Measurements from ENCODE around the gene AHI1.

The AHI1 gene

GRCh38 chr6:135514706-135515105 is 17.2 kb upstream of the AHI1 start (continued):
- TF ChIP-seq, protein P1, sequence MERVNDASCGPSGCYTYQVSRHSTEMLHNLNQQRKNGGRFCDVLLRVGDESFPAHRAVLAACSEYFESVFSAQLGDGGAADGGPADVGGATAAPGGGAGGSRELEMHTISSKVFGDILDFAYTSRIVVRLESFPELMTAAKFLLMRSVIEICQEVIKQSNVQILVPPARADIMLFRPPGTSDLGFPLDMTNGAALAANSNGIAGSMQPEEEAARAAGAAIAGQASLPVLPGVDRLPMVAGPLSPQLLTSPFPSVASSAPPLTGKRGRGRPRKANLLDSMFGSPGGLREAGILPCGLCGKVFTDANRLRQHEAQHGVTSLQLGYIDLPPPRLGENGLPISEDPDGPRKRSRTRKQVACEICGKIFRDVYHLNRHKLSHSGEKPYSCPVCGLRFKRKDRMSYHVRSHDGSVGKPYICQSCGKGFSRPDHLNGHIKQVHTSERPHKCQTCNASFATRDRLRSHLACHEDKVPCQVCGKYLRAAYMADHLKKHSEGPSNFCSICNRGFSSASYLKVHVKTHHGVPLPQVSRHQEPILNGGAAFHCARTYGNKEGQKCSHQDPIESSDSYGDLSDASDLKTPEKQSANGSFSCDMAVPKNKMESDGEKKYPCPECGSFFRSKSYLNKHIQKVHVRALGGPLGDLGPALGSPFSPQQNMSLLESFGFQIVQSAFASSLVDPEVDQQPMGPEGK (tag by site-specific recombination; IDR thresholded peaks at IDR 0.05), result no peak

DNA sequence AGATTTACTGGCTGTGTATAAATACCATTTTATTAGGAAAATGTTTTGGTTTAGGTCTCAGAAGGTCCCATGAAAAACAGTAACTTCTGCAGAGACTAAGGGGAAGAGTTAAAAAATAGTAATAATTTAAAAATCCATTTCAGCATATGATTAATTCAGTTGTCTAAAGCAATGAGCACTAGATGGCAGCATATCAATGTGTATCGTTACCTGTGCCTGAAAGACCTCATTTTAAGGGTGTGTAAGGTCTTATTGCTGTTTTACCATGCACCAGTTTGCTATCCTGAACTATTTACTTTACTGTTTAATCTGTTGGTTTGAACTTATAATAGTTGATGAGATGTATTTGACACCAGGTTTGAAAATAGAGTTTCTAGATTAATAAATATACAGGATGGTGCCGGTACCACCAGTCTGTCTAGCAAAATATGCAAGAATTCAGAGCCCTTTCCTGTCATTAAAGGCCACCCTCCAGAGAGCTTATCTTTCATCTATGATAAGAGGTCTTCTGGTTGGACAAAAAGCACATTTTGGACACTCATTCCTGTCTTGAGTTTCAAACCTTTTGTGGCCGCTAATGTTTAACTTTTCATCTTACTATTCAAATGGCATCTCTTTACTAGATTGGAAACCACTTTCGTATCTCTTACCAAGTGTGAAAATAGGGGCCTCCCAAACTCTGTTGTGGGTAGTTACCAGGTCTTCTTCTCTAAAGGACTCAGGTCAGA is 8.9 kb upstream of the AHI1 start:
- Histone ChIP-seq H3K36me3 (ENCODE audit: control insufficient read depth in 2 of 2, insufficient read depth in 1 of 2, low read length in 2 of 2) (no peaks in the 10 kb centered on the region), H3K27ac (ENCODE audit: extremely low read depth, low read depth, low read length) (no peak overlapping the region), H3K9me3 (ENCODE audit: control insufficient read depth, insufficient read depth, low read depth, low read length) (no peaks in the 10 kb centered on the region), H3K4me1 (ENCODE audit: control insufficient read depth, insufficient read depth, low read length) (peaks cover 3% of the 10 kb centered on the region; the same call in 1 of the 2 replicates), H3K4me3 (ENCODE audit: low read depth, low read length) (no peak overlapping the region)
- POLR2A ChIA-PET, result no interaction called here
- CTCF ChIA-PET, result interaction anchor here (0.6 to 4.6 kb wide), 23 partner anchors 9 to 815 kb away, joined by 3 to 42 read pairs (median 4); partner anchors contain the start of gene AHI1
- no peak for TF ChIP-seq ZNF146 (tag by site-specific recombination; IDR thresholded peaks at IDR 0.05)
- TF ChIP-seq, protein P2, sequence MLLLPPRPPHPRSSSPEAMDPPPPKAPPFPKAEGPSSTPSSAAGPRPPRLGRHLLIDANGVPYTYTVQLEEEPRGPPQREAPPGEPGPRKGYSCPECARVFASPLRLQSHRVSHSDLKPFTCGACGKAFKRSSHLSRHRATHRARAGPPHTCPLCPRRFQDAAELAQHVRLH (tag by site-specific recombination; IDR thresholded peaks at IDR 0.05), result no peak
- TF ChIP-seq ZBTB1 (tag by site-specific recombination; IDR thresholded peaks at IDR 0.05), result no peak
- TF ChIP-seq ZNF654 (tag by site-specific recombination; IDR thresholded peaks at IDR 0.05; ENCODE audit: low read depth), result peak; percentile 84
- TF ChIP-seq, protein P3, sequence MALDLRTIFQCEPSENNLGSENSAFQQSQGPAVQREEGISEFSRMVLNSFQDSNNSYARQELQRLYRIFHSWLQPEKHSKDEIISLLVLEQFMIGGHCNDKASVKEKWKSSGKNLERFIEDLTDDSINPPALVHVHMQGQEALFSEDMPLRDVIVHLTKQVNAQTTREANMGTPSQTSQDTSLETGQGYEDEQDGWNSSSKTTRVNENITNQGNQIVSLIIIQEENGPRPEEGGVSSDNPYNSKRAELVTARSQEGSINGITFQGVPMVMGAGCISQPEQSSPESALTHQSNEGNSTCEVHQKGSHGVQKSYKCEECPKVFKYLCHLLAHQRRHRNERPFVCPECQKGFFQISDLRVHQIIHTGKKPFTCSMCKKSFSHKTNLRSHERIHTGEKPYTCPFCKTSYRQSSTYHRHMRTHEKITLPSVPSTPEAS (tag by site-specific recombination; IDR thresholded peaks at IDR 0.05), result peak; percentile 78
- TF ChIP-seq ZBTB20 (tag by site-specific recombination; IDR thresholded peaks at IDR 0.05), result no peak
- no peak for TF ChIP-seq ZNF16 (tag by site-specific recombination; IDR thresholded peaks at IDR 0.05; ENCODE audit: low read depth)
- TF ChIP-seq, protein P4, sequence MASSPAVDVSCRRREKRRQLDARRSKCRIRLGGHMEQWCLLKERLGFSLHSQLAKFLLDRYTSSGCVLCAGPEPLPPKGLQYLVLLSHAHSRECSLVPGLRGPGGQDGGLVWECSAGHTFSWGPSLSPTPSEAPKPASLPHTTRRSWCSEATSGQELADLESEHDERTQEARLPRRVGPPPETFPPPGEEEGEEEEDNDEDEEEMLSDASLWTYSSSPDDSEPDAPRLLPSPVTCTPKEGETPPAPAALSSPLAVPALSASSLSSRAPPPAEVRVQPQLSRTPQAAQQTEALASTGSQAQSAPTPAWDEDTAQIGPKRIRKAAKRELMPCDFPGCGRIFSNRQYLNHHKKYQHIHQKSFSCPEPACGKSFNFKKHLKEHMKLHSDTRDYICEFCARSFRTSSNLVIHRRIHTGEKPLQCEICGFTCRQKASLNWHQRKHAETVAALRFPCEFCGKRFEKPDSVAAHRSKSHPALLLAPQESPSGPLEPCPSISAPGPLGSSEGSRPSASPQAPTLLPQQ (tag by site-specific recombination; IDR thresholded peaks at IDR 0.05), result 0 out of 2 replicates have a peak, but pooled peaks have one; percentile 11
- TF ChIP-seq ZNF426 (tag by site-specific recombination; IDR thresholded peaks at IDR 0.05), result no peak
- TF ChIP-seq, protein P5, sequence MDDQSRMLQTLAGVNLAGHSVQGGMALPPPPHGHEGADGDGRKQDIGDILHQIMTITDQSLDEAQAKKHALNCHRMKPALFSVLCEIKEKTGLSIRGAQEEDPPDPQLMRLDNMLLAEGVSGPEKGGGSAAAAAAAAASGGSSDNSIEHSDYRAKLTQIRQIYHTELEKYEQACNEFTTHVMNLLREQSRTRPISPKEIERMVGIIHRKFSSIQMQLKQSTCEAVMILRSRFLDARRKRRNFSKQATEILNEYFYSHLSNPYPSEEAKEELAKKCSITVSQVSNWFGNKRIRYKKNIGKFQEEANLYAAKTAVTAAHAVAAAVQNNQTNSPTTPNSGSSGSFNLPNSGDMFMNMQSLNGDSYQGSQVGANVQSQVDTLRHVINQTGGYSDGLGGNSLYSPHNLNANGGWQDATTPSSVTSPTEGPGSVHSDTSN (CRISPR knock-in tag; IDR thresholded peaks at IDR 0.05), result no peak
- TF ChIP-seq, protein P6, sequence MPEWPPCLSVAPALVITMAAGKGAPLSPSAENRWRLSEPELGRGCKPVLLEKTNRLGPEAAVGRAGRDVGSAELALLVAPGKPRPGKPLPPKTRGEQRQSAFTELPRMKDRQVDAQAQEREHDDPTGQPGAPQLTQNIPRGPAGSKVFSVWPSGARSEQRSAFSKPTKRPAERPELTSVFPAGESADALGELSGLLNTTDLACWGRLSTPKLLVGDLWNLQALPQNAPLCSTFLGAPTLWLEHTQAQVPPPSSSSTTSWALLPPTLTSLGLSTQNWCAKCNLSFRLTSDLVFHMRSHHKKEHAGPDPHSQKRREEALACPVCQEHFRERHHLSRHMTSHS (tag by site-specific recombination; IDR thresholded peaks at IDR 0.05), result no peak
- TF ChIP-seq ZBTB17 (tag by site-specific recombination; IDR thresholded peaks at IDR 0.05), result no peak
- no peak for TF ChIP-seq AEBP2 (tag by site-specific recombination; IDR thresholded peaks at IDR 0.05; ENCODE audit: borderline replicate concordance)
- no peak for TF ChIP-seq ZFP37 (tag by site-specific recombination; IDR thresholded peaks at IDR 0.05)
- TF ChIP-seq ZNF626 (tag by site-specific recombination; IDR thresholded peaks at IDR 0.05), result no peak
- TF ChIP-seq BCL11A (tag by site-specific recombination; IDR thresholded peaks at IDR 0.05; ENCODE audit: low read depth), result no peak
- TF ChIP-seq REST (tag by site-specific recombination; IDR thresholded peaks at IDR 0.05), result no peak
- TF ChIP-seq ZNF335 (tag by site-specific recombination; conservative IDR thresholded peaks at IDR 0.05), result peak; percentile 44
- no peak for TF ChIP-seq GLI2 (tag by site-specific recombination; IDR thresholded peaks at IDR 0.05; ENCODE audit: borderline replicate concordance, low read depth)
- no peak for TF ChIP-seq ZFP69B (tag by site-specific recombination; IDR thresholded peaks at IDR 0.05)

All from HEK293 (cell line).